ENCODE results near the gene NUP62. TPM values are rescaled to one million over a fixed set of nuclear protein-coding genes. Genes with fewer than 3 reads are reported as not detected.

The NUP62 gene
- total and polyA plus RNA-seq, 2 experiments from 2014 or later = 55.5 to 99.4 TPM

DNA sequence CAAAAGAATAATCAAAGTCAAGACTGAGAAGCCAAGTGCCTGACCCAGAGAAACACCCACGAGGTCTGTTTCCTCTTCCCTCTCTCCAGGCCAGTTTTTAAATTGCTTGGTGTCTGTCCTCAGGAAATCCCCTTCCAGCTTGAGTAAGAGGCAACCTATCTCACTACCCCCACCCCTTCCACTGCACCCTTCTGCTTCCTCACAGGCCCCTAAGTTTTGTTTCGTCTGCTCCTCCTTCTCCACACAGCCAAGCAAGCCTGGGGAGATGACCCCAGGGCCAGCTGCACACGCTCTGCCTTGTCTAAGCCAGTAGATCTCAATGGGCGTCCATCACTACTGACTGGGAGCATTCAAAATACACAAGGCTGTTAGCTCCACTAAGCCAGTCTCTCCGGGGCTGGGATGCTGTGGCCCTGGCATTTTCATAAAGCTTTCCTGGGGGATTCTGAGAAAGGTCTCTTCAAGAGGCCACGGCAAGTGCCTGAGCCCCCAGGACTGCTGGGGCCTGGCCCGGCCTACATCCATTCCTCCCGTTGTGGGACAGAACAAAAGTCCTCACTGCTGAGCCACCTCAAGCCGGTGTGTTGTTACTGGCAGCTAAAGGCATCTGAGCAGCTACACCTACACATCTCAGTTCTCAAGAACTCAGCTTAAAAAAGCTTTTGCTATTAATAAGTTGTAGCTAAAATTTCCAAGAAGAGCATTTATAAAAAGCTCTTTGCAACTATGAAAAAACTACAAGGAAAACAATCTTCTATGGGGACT, 17.7 kb downstream of the NUP62 start (continued):
- TF ChIP-seq, protein P1, sequence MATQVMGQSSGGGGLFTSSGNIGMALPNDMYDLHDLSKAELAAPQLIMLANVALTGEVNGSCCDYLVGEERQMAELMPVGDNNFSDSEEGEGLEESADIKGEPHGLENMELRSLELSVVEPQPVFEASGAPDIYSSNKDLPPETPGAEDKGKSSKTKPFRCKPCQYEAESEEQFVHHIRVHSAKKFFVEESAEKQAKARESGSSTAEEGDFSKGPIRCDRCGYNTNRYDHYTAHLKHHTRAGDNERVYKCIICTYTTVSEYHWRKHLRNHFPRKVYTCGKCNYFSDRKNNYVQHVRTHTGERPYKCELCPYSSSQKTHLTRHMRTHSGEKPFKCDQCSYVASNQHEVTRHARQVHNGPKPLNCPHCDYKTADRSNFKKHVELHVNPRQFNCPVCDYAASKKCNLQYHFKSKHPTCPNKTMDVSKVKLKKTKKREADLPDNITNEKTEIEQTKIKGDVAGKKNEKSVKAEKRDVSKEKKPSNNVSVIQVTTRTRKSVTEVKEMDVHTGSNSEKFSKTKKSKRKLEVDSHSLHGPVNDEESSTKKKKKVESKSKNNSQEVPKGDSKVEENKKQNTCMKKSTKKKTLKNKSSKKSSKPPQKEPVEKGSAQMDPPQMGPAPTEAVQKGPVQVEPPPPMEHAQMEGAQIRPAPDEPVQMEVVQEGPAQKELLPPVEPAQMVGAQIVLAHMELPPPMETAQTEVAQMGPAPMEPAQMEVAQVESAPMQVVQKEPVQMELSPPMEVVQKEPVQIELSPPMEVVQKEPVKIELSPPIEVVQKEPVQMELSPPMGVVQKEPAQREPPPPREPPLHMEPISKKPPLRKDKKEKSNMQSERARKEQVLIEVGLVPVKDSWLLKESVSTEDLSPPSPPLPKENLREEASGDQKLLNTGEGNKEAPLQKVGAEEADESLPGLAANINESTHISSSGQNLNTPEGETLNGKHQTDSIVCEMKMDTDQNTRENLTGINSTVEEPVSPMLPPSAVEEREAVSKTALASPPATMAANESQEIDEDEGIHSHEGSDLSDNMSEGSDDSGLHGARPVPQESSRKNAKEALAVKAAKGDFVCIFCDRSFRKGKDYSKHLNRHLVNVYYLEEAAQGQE (IDR thresholded peaks at IDR 0.05; ENCODE audit: unreplicated experiment) = no peak
- TF ChIP-seq JUNB (IDR thresholded peaks at IDR 0.05; ENCODE audit: unreplicated experiment) (no peak), EZH2 (IDR thresholded peaks at IDR 0.05; ENCODE audit: low read depth, unreplicated experiment) (no peak), ZNF331 (CRISPR knock-in tag; IDR thresholded peaks at IDR 0.05; ENCODE audit: low read depth) (no peak)
- TF ChIP-seq, protein P2, sequence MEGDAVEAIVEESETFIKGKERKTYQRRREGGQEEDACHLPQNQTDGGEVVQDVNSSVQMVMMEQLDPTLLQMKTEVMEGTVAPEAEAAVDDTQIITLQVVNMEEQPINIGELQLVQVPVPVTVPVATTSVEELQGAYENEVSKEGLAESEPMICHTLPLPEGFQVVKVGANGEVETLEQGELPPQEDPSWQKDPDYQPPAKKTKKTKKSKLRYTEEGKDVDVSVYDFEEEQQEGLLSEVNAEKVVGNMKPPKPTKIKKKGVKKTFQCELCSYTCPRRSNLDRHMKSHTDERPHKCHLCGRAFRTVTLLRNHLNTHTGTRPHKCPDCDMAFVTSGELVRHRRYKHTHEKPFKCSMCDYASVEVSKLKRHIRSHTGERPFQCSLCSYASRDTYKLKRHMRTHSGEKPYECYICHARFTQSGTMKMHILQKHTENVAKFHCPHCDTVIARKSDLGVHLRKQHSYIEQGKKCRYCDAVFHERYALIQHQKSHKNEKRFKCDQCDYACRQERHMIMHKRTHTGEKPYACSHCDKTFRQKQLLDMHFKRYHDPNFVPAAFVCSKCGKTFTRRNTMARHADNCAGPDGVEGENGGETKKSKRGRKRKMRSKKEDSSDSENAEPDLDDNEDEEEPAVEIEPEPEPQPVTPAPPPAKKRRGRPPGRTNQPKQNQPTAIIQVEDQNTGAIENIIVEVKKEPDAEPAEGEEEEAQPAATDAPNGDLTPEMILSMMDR (conservative IDR thresholded peaks at IDR 0.05; ENCODE audit: low read depth in 2 of 2) = no peak

DNA sequence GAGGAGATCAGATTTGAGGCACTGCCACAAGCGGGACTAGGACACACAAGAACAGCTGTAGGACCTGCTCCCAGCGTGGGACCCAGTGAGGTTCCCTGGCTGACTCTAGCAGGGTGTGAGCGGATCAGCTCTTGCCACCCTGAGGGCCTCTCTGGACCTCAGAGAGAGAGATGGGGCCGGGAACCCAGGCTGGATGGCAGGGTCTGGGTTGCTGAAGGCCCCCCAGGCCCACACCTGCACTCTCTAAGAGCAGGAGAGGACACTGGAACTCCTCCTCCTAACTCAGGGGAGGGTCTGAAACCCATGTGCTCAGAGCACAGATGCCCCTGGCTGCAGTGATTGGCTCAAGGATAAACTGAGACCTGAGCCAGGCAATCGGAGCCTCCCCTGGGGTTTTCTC, 19.1 kb downstream of the NUP62 start:
- Histone ChIP-seq H3K79me2 (replicated peaks; ENCODE audit: insufficient read depth) (peaks cover 18% of the 10 kb centered on the region), H3K4me1 (ENCODE audit: insufficient read depth) (peaks cover 10% of the 10 kb centered on the region), H3K4me3 (no peak overlapping the region), H3K27me3 (ENCODE audit: insufficient read depth) (no peaks in the 10 kb centered on the region), H3K9me2 (ENCODE audit: insufficient read depth) (no peaks in the 10 kb centered on the region), H2AFZ (no peak overlapping the region), H3K4me2 (no peak overlapping the region), H3K27ac (ENCODE audit: low read depth) (no peak overlapping the region), H3F3A (replicated peaks; ENCODE audit: low read depth) (peaks cover 18% of the 10 kb centered on the region; the same call in 1 of the 2 replicates), H3K36me3 (ENCODE audit: insufficient read depth) (peaks cover 9% of the 10 kb centered on the region; the same call in 1 of the 2 replicates), H4K20me1 (replicated peaks; ENCODE audit: insufficient read depth) (peaks cover 55% of the 10 kb centered on the region)
- H3K27ac Mint-ChIP-seq = no peak overlapping the region
- H3K9me3 Mint-ChIP-seq = no peaks in the 10 kb centered on the region; the same call in 1 of the 3 replicates
- H3K4me1 Mint-ChIP-seq = peaks cover 20% of the 10 kb centered on the region
- no peak for ATAC-seq
- DNase-seq (ENCODE audit: low spot score) = no peak
- no peak overlapping the region for H3K4me3 Mint-ChIP-seq
- H3K27me3 Mint-ChIP-seq (ENCODE audit: insufficient read depth, low read depth, poor library complexity) = peaks cover 26% of the 10 kb centered on the region
- H3K36me3 Mint-ChIP-seq (ENCODE audit: low read depth) = peaks cover 84% of the 10 kb centered on the region
- TF ChIP-seq POLR2AphosphoS5 (IDR thresholded peaks at IDR 0.05; ENCODE audit: low read depth) = no peak
- TF ChIP-seq JUNB (IDR thresholded peaks at IDR 0.05; ENCODE audit: unreplicated experiment) = no peak
- TF ChIP-seq EZH2 (IDR thresholded peaks at IDR 0.05; ENCODE audit: low read depth, unreplicated experiment) = no peak
- no peak for TF ChIP-seq NANOG (IDR thresholded peaks at IDR 0.05; ENCODE audit: borderline replicate concordance)
- TF ChIP-seq ZNF331 (CRISPR knock-in tag; IDR thresholded peaks at IDR 0.05; ENCODE audit: low read depth) = no peak
- no peak for TF ChIP-seq EZH2phosphoT487 (IDR thresholded peaks at IDR 0.05; ENCODE audit: unreplicated experiment)
- no peak for TF ChIP-seq STAT1 (IDR thresholded peaks at IDR 0.05; ENCODE audit: unreplicated experiment)
- TF ChIP-seq, protein P2 (conservative IDR thresholded peaks at IDR 0.05; ENCODE audit: low read depth in 2 of 2) = no peak
- TF ChIP-seq, protein P1 (IDR thresholded peaks at IDR 0.05; ENCODE audit: unreplicated experiment) = no peak
- TF ChIP-seq CREB1 (CRISPR knock-in tag; IDR thresholded peaks at IDR 0.05; ENCODE audit: low read depth) = no peak
- TF ChIP-seq, protein P3, sequence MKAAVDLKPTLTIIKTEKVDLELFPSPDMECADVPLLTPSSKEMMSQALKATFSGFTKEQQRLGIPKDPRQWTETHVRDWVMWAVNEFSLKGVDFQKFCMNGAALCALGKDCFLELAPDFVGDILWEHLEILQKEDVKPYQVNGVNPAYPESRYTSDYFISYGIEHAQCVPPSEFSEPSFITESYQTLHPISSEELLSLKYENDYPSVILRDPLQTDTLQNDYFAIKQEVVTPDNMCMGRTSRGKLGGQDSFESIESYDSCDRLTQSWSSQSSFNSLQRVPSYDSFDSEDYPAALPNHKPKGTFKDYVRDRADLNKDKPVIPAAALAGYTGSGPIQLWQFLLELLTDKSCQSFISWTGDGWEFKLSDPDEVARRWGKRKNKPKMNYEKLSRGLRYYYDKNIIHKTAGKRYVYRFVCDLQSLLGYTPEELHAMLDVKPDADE (IDR thresholded peaks at IDR 0.05) = no peak
- TF ChIP-seq ZNF114 (CRISPR knock-in tag; IDR thresholded peaks at IDR 0.05) = no peak
